Heart right ventricle (tissue), 16 donors: ENCODE data around the gene OBP2B. TPM values are rescaled to one million over a fixed set of nuclear protein-coding genes. Genes with fewer than 3 reads are reported as not detected.

ENCODE experiments used
- ATAC-seq, 8 donors: fragments of 200-7000 bp; cut with Tn5 transposase; one replicate each; pipeline ENCODE4 v1.9.1; 2020; ENCODE audit warnings: mild to moderate bottlenecking in 8 of 8, moderate library complexity in 8 of 8, moderate number of reproducible peaks in 1 of 8
- DNase-seq, 2 donors: peaks; one replicate each; pipeline ENCODE4 v3.0.0-alpha.2; 2020
- H3K27ac ChIP-seq, 10 donors: fragments of 200-600 bp; sonication (generic) in 2 of 10; one replicate each; pipeline versions ENCODE4 v1.5.0 to v1.8.0; 2020 to 2022; ENCODE audit warnings: mild to moderate bottlenecking in 3 of 10
- H3K27me3 ChIP-seq, 7 donors: fragments of 200-600 bp; one replicate each; pipeline ENCODE4 v1.8.0; 2021 to 2022; ENCODE audit warnings: mild to moderate bottlenecking in 2 of 7
- H3K36me3 ChIP-seq, 9 donors: fragments of 200-600 bp; sonication (generic) in 1 of 9; one replicate each; pipeline versions ENCODE4 v1.5.0 to v1.8.0; 2020 to 2022; ENCODE audit warnings: mild to moderate bottlenecking in 2 of 9
- H3K4me1 ChIP-seq, 9 donors: fragments of 200-600 bp; sonication (generic) in 1 of 9; one replicate each; pipeline versions ENCODE4 v1.5.0 to v1.8.0; 2020 to 2022; ENCODE audit warnings: mild to moderate bottlenecking in 4 of 9
- H3K4me3 ChIP-seq, 10 donors: fragments of 200-600 bp; sonication (generic) in 2 of 10; one replicate each; pipeline versions ENCODE4 v1.5.0 to v1.8.0; 2020 to 2022; ENCODE audit warnings: mild to moderate bottlenecking in 7 of 10, moderate library complexity in 2 of 10
- H3K9me3 ChIP-seq, 11 donors: fragments of 200-600 bp in 10 of 11; sonication (generic) in 2 of 11; one replicate each; pipeline versions ENCODE4 v1.5.0 to v1.8.0; 2013 to 2022; ENCODE audit warnings: mild to moderate bottlenecking in 2 of 11, control low read depth in 1 of 11, moderate library complexity in 1 of 11
- CTCF ChIP-seq, 9 donors: fragments of 200-600 bp; sonication (generic) in 2 of 9; IDR thresholded peaks; one replicate each; pipeline versions ENCODE4 v1.5.0 to v1.8.0; 2021 to 2022; ENCODE audit warnings: antibody characterized with exemption in 9 of 9, mild to moderate bottlenecking in 5 of 9, moderate library complexity in 1 of 9
- WGBS, 2 donors: extraction: QIAGEN DNeasy Blood & Tissue Kit; methylation state at CpG; one replicate each; pipeline ENCODE4 v1.1.7; 2013; ENCODE audit warnings: inconsistent platforms in 1 of 2; 5-methylcytosine and 5-hydroxymethylcytosine counted together
- intact Hi-C, 10 donors: fragments of 100-400 bp; cut with DNase I; formaldehyde crosslinking; loops; one replicate each; pipeline versions ENCODE4 v1.11.1 to v1.14.2; 2022
- polyA plus RNA-seq, 2 donors: library from polyadenylated mRNA; stranded (reverse); fragments of 200-250 nt; gene quantifications; one replicate each; pipeline ENCODE4 v1.2.3, GENCODE V29; 2013
- total RNA-seq, 10 donors: library from RNA; stranded (reverse); fragmentation: NEBNext Ultra II Directional in 3 of 10; extraction: Animal tissue kit (Norgen Biotek cat#: 25700) in 3 of 10; gene quantifications; one replicate each; pipeline versions ENCODE4 v1.2.1 to v1.2.4, GENCODE V29; 2021 to 2023
- donor health status: Arrhythmogenic right ventricular cardiomyopathy.
- donor health status: ischemic (EF 13 %, LVEDD 7.1; RV severe dilation, severe dysfunction).
- donor health status: healthy with polysubstance abuse.
- donor health status: DM: no; HTN: yes; CAD: no.
- donor health status: DM: no; HTN: no; CAD: no.
- donor health status: ischemic (EF 25% LVEDD 6.9; RV normal size, moderate dysfunction).
- donor health status: ischemic (EF 25% LVEDD 5.7; RV mildly dilated, moderate dysfunction).
- donor health status: healthy.
- donor health status: DM: yes; HTN: yes; CAD: no.
- donor health status: Ischemic cardiomyopathy.
- donor health status: ischemic (EF 35%, LVEDD 5.7; RV mildly dilated, moderate dysfunction).
- donor health status: nonischemic (EF 11% LVEDD 7.7; RV severe dilation, severe dysfunction).
- donor health status: DM: yes; HTN: yes; CAD: no.
- donor health status: PGD.
- donor health status: ischemic (EF 29% LVEDD 5.4; RV normal size, mild dysfunction).
- donor health status: nonischemic (EF 23%, LVEDD 6.1; RV moderate dilation, normal function).

The OBP2B gene
- total and polyA plus RNA-seq, 12 donors, result 0.75 TPM; not detected in 11

GRCh38 chr9:133163504-133164172 is 45.4 kb downstream of the OBP2B start, which contains the start of gene GBGT1:
GBGT1 (minus strand) TSS chr9:133163914; CDS start chr9:133162412, 1,502 bp downstream.
- Histone ChIP-seq H3K9me3 (no peaks in the 10 kb centered on the region), H3K4me1 (peaks cover 0 to 43% (median 26%) of the 10 kb centered on the region in 9 donors), H3K4me3 (peak within 1 kb of the TSS; percentile 55 to 82 (median 72)), H3K27ac (peak within 1 kb of the TSS in 9 of 10 donors; percentile 58 to 95 (median 78)), H3K36me3 (peaks cover 0 to 19% (median 0%) of the 10 kb centered on the region in 9 donors), H3K27me3 (peaks cover 0 to 16% (median 0%) of the 10 kb centered on the region in 7 donors)
- peak; percentile 67 to 84 (median 73) for ATAC-seq
- TF ChIP-seq CTCF (IDR thresholded peaks at IDR 0.05), result no peak
- WGBS, 2 donors, result 2 to 3% methylated on average over 52 to 56 of the region's 56 CpGs
- DNase-seq, result peak; percentile 77 to 86
- intact Hi-C loops, result no loop called here

- peaks cover 0 to 26% (median 0%) of the 10 kb centered on the region in 9 donors for H3K36me3 ChIP-seq
- H3K27ac ChIP-seq, result peak overlapping the region in 9 of 10 donors; percentile 58 to 95 (median 78)
- 30 to 32% methylated on average over 53 to 54 of the region's 54 CpGs for WGBS, 2 donors
- H3K27me3 ChIP-seq, result peaks cover 0 to 16% (median 0%) of the 10 kb centered on the region in 7 donors
- intact Hi-C loops, result no loop called here
- ATAC-seq, result peak in 7 of 8 donors; percentile 7 to 33 (median 13)
- H3K4me1 ChIP-seq, result peaks cover 0 to 43% (median 26%) of the 10 kb centered on the region in 9 donors
- H3K9me3 ChIP-seq, result no peaks in the 10 kb centered on the region
- no peak for TF ChIP-seq CTCF (IDR thresholded peaks at IDR 0.05)
- H3K4me3 ChIP-seq, result peak overlapping the region; percentile 55 to 82 (median 72)
- no peak for DNase-seq
These were observed 46.1 kb downstream of the OBP2B start for GRCh38 chr9:133162861-133163503.

- no peak for TF ChIP-seq CTCF (IDR thresholded peaks at IDR 0.05)
- 62 to 78% methylated on average over 4 of the region's 4 CpGs for WGBS, 2 donors
- peak in 1 of 2 donors; percentile 4 for DNase-seq
- Histone ChIP-seq H3K36me3 (peaks cover 0 to 32% (median 0%) of the 10 kb centered on the region in 9 donors), H3K4me3 (no peak overlapping the region), H3K27me3 (peaks cover 0 to 16% (median 0%) of the 10 kb centered on the region in 7 donors), H3K4me1 (peaks cover 0 to 43% (median 26%) of the 10 kb centered on the region in 9 donors), H3K27ac (no peak overlapping the region), H3K9me3 (no peaks in the 10 kb centered on the region)
- peak in 1 of 8 donors; percentile 9 for ATAC-seq
- intact Hi-C loops, result no loop called here
These were observed 47.5 kb downstream of the OBP2B start for GRCh38 chr9:133161547-133161950.

GRCh38 chr9:133160742-133161546 is 48.1 kb downstream of the OBP2B start:
- Histone ChIP-seq H3K27ac (peak overlapping the region in 1 of 10 donors; percentile 45), H3K36me3 (peaks cover 0 to 33% (median 0%) of the 10 kb centered on the region in 9 donors), H3K4me3 (no peak overlapping the region), H3K4me1 (peaks cover 0 to 43% (median 26%) of the 10 kb centered on the region in 9 donors), H3K27me3 (peaks cover 0 to 16% (median 0%) of the 10 kb centered on the region in 7 donors), H3K9me3 (no peaks in the 10 kb centered on the region)
- WGBS, 2 donors, result 62 to 71% methylated on average over 9 of the region's 9 CpGs
- TF ChIP-seq CTCF (IDR thresholded peaks at IDR 0.05), result peak; percentile 47 to 87 (median 71)
- intact Hi-C loops, result no loop called here
- DNase-seq (peak; percentile 59 to 67), ATAC-seq (peak; percentile 43 to 80 (median 65))
